Measurements from ENCODE around the gene GNAO1. TPM values are rescaled to one million over a fixed set of nuclear protein-coding genes. Genes with fewer than 3 reads are reported as not detected.

Gene GNAO1
- total RNA-seq, 1 experiment from 2014 or later: not detected

GRCh38 chr16:56325956-56326355 lies 134.7 kb downstream of the GNAO1 start:
- no peaks in the 10 kb centered on the region for H3K9me3 ChIP-seq (ENCODE audit: low read length)
- H3F3A ChIP-seq (ENCODE audit: low read length, unreplicated experiment): no peaks in the 10 kb centered on the region
- H3K36me3 ChIP-seq (ENCODE audit: low read depth, low read length): no peaks in the 10 kb centered on the region
- no peaks in the 10 kb centered on the region for H4K20me1 ChIP-seq (ENCODE audit: low read length)
- ChIA-PET CTCF (interaction anchor here (0.7 kb wide), 1 partner anchor 179 kb away, joined by 7 read pairs; no protein-coding TSS in a partner anchor), POLR2A (ENCODE audit: unreplicated experiment) (no interaction called here)
- TF ChIP-seq EZH2phosphoT487 (IDR thresholded peaks at IDR 0.05; ENCODE audit: borderline replicate concordance, low read length) (no peak), EZH2 (IDR thresholded peaks at IDR 0.05; ENCODE audit: low read length, unreplicated experiment) (no peak), CTCF (conservative IDR thresholded peaks at IDR 0.05; ENCODE audit: low read depth, low read length) (no peak)
- DNase-seq (no peak), ATAC-seq (no peak)
- H3K27me3 ChIP-seq (ENCODE audit: low read length): no peaks in the 10 kb centered on the region
- H3K79me2 ChIP-seq (ENCODE audit: low read length): no peaks in the 10 kb centered on the region
- no peak overlapping the region for H3K27ac ChIP-seq (ENCODE audit: low read length)
- intact Hi-C loops (cut with micrococcal nuclease): no loop called here
- H3K9me2 ChIP-seq (replicated peaks; ENCODE audit: low read length): no peaks in the 10 kb centered on the region
- peaks cover 25% of the 10 kb centered on the region for H3K4me1 ChIP-seq (ENCODE audit: insufficient read depth, low read length)
- no peak overlapping the region for H3K4me2 ChIP-seq (ENCODE audit: low read length)
- BruUV-seq (replicated peaks): no TSS peak
- H3K4me3 ChIP-seq (ENCODE audit: low read length): no peak overlapping the region
- H2AFZ ChIP-seq (ENCODE audit: low read length): no peak overlapping the region
- H3K9ac ChIP-seq (ENCODE audit: low read length): no peak overlapping the region

GRCh38 chr16:56327071-56327928 lies 136.0 kb downstream of the GNAO1 start:
- CTCF ChIA-PET: interaction anchor here (0.7 kb wide), 1 partner anchor 384 kb away, joined by 3 read pairs; no protein-coding TSS in a partner anchor
- no peaks in the 10 kb centered on the region for H3F3A ChIP-seq (ENCODE audit: low read length, unreplicated experiment)
- no peak overlapping the region for H3K27ac ChIP-seq (ENCODE audit: low read length)
- H3K9me2 ChIP-seq (replicated peaks; ENCODE audit: low read length): no peaks in the 10 kb centered on the region
- H3K4me1 ChIP-seq (ENCODE audit: insufficient read depth, low read length): peaks cover 34% of the 10 kb centered on the region
- H3K4me3 ChIP-seq (ENCODE audit: low read length): no peak overlapping the region
- no peak overlapping the region for H2AFZ ChIP-seq (ENCODE audit: low read length)
- H3K27me3 ChIP-seq (ENCODE audit: low read length): no peaks in the 10 kb centered on the region
- H3K79me2 ChIP-seq (ENCODE audit: low read length): no peaks in the 10 kb centered on the region
- no peak overlapping the region for H3K9ac ChIP-seq (ENCODE audit: low read length)
- intact Hi-C loops (cut with micrococcal nuclease): no loop called here
- H4K20me1 ChIP-seq (ENCODE audit: low read length): no peaks in the 10 kb centered on the region
- H3K36me3 ChIP-seq (ENCODE audit: low read depth, low read length): no peaks in the 10 kb centered on the region
- no TSS peak for BruUV-seq (replicated peaks)
- H3K4me2 ChIP-seq (ENCODE audit: low read length): no peak overlapping the region
- POLR2A ChIA-PET (ENCODE audit: unreplicated experiment): no interaction called here
- DNase-seq (no peak), ATAC-seq (no peak)
- H3K9me3 ChIP-seq (ENCODE audit: low read length): no peaks in the 10 kb centered on the region
- no peak for TF ChIP-seq CTCF (conservative IDR thresholded peaks at IDR 0.05; ENCODE audit: low read depth, low read length)
- TF ChIP-seq EZH2 (IDR thresholded peaks at IDR 0.05; ENCODE audit: low read length, unreplicated experiment): no peak
- TF ChIP-seq EZH2phosphoT487 (IDR thresholded peaks at IDR 0.05; ENCODE audit: borderline replicate concordance, low read length): no peak

- intact Hi-C loops (cut with micrococcal nuclease): no loop called here
- Histone ChIP-seq H3K9ac (ENCODE audit: low read length) (no peak overlapping the region), H3K4me1 (ENCODE audit: insufficient read depth, low read length) (peaks cover 34% of the 10 kb centered on the region), H3K4me3 (ENCODE audit: low read length) (no peak overlapping the region), H3K9me2 (replicated peaks; ENCODE audit: low read length) (no peaks in the 10 kb centered on the region), H3K79me2 (ENCODE audit: low read length) (no peaks in the 10 kb centered on the region), H3K36me3 (ENCODE audit: low read depth, low read length) (no peaks in the 10 kb centered on the region), H3F3A (ENCODE audit: low read length, unreplicated experiment) (no peaks in the 10 kb centered on the region), H3K27ac (ENCODE audit: low read length) (no peak overlapping the region), H3K9me3 (ENCODE audit: low read length) (no peaks in the 10 kb centered on the region), H3K27me3 (ENCODE audit: low read length) (no peaks in the 10 kb centered on the region), H3K4me2 (ENCODE audit: low read length) (no peak overlapping the region), H4K20me1 (ENCODE audit: low read length) (no peaks in the 10 kb centered on the region), H2AFZ (ENCODE audit: low read length) (no peak overlapping the region)
- DNase-seq: no peak
- ChIA-PET CTCF (no interaction called here), POLR2A (ENCODE audit: unreplicated experiment) (no interaction called here)
- ATAC-seq: no peak
- TF ChIP-seq EZH2 (IDR thresholded peaks at IDR 0.05; ENCODE audit: low read length, unreplicated experiment): no peak
- no peak for TF ChIP-seq CTCF (conservative IDR thresholded peaks at IDR 0.05; ENCODE audit: low read depth, low read length)
- TF ChIP-seq EZH2phosphoT487 (IDR thresholded peaks at IDR 0.05; ENCODE audit: borderline replicate concordance, low read length): no peak
- BruUV-seq (replicated peaks): no TSS peak
Observed at GRCh38 chr16:56327929-56328258, 136.6 kb downstream of the GNAO1 start.

Measured in PC-3 (cell line).